ENCODE results near the gene CMYA5.

DNA sequence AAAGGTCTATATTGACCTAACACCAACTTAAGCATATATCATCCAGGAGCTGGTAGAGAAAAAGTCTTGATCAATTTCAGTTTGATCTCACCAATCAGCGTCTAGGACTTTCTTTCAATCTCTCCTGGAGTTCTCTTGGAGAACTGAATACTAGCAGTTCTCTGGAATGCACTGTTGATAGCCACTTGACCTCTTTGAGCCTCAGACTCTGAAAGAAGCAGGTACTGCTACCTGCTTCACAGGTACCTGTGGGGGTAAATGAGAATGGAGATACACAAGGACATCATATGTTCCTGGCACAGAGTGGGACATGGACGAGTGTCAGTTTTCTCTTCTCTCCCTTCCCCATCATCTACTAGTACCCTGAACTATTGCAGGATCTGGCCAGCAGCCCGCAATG is 16.0 kb downstream of the CMYA5 start:
- TF ChIP-seq, protein P1, sequence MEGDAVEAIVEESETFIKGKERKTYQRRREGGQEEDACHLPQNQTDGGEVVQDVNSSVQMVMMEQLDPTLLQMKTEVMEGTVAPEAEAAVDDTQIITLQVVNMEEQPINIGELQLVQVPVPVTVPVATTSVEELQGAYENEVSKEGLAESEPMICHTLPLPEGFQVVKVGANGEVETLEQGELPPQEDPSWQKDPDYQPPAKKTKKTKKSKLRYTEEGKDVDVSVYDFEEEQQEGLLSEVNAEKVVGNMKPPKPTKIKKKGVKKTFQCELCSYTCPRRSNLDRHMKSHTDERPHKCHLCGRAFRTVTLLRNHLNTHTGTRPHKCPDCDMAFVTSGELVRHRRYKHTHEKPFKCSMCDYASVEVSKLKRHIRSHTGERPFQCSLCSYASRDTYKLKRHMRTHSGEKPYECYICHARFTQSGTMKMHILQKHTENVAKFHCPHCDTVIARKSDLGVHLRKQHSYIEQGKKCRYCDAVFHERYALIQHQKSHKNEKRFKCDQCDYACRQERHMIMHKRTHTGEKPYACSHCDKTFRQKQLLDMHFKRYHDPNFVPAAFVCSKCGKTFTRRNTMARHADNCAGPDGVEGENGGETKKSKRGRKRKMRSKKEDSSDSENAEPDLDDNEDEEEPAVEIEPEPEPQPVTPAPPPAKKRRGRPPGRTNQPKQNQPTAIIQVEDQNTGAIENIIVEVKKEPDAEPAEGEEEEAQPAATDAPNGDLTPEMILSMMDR (IDR thresholded peaks at IDR 0.05; ENCODE audit: low read depth, low read length), result no peak
- TF ChIP-seq EZH2phosphoT487 (IDR thresholded peaks at IDR 0.05; ENCODE audit: low read depth), result no peak
